Fibroblast of skin of back (primary cell): ENCODE results near the gene CACNA1A.
"Not testable (repeated sequence)": the region's sequence is repeated elsewhere in the genome, so short reads cannot be mapped to it uniquely, and the experiment has no call there.

Source experiments
- DNase-seq: peaks from one replicate; pipeline ENCODE4 v3.0.0-alpha.2; 2013

The CACNA1A gene

GRCh38 chr19:13427273-13428051, 78.8 kb downstream of the CACNA1A start:
- no peak for DNase-seq

DNA sequence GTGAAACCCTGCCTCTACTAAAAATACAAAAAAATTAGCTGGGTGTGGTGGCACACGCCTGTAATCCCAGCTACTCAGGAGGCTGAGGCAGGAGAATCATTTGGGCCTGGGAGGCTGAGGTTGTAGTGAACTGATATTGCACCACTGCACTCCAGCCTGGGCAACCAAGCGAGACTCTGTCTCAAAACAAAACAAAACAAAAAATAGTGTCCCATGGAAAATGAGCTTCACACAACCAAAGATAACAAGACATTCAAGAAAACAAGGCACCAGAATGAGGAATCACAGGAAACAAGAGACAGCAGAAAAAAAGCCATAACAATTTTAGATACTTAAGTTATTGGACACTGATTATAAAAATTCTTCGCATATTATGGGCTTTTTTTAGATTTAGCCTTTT, 80.4 kb downstream of the CACNA1A start:
- not testable (repeated sequence) for DNase-seq

GRCh38 chr19:13425151-13425550, 81.1 kb downstream of the CACNA1A start:
- no peak for DNase-seq

DNA sequence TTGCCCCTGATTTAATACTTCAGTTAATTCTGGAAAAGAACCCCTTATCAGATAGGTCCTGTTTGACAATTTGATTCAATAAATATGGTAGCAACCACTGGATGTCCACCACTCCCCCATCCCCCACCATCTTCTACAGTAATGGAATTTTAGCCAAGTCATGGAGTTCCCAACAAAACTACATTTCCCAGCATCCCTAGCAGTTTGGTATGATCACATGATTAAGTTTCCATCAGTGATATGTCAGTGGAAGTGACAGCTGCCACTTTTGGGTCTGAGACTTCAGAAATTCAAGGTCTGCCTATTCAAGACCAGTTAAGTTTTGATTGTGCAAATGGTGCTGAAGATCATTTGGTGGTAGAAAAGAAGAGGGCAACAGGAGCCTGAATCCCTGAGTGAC, 85.5 kb downstream of the CACNA1A start:
- no peak for DNase-seq

- DNase-seq, result no peak
Observed at GRCh38 chr19:13417054-13417453, 89.2 kb downstream of the CACNA1A start.

- DNase-seq, result no peak
Observed at GRCh38 chr19:13411899-13412298, 94.4 kb downstream of the CACNA1A start.

- no peak for DNase-seq
Observed at GRCh38 chr19:13410946-13411345, 95.3 kb downstream of the CACNA1A start.

DNA sequence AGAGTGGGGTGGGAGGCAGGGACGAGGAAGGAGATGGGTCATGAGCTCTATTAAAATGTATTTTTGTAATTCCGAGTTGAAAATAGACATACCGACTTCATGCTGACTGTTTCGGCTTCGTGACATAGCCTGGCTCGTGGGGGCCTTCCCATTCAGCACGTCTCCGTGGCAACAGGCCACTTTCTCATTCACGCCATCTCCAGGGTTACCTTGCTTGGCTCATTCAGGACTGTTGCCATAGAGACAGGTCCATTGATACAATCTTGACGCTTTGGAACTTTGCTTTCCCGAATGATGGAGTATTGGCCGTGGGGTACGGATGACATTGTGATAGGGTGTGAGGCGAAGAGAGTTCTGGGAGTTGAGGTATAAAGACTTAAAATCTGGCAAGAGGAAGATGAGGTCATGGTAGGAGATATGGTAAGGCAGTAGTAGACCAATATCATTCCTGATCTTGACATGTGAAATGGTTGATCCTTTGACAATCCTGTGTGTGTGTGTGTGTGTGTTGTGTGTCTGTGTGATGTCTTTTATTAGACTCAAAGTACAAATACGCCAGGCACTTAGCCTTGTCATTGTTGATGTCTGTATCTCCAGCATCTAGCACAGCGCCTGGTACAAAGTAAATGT, 97.3 kb downstream of the CACNA1A start:
- DNase-seq, result no peak

GRCh38 chr19:13404236-13404635, 102.0 kb downstream of the CACNA1A start:
- no peak for DNase-seq

DNA sequence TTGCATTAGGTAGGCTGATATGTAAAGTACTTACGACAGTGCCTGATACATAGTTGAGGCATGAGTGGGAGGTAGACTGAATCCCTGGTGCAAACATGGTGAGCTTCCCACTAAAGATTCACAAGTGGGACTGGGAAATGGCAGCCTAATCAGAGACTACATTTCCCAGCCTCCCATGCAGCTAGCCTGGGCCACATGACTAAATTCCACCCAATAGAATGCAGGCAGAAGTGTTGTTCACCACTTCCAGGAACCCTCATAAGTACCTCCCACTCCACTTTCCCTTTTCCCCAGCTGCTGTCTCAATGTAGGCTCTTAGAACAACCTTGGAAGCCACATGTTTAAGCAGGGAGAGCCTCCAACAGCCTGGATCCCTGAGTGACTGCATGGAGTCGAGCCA, 104.9 kb downstream of the CACNA1A start:
- DNase-seq, result peak; percentile 19

GRCh38 chr19:13400296-13400695, 106.0 kb downstream of the CACNA1A start:
- no peak for DNase-seq

- no peak for DNase-seq
Observed at GRCh38 chr19:13399746-13400145, 106.5 kb downstream of the CACNA1A start.

DNA sequence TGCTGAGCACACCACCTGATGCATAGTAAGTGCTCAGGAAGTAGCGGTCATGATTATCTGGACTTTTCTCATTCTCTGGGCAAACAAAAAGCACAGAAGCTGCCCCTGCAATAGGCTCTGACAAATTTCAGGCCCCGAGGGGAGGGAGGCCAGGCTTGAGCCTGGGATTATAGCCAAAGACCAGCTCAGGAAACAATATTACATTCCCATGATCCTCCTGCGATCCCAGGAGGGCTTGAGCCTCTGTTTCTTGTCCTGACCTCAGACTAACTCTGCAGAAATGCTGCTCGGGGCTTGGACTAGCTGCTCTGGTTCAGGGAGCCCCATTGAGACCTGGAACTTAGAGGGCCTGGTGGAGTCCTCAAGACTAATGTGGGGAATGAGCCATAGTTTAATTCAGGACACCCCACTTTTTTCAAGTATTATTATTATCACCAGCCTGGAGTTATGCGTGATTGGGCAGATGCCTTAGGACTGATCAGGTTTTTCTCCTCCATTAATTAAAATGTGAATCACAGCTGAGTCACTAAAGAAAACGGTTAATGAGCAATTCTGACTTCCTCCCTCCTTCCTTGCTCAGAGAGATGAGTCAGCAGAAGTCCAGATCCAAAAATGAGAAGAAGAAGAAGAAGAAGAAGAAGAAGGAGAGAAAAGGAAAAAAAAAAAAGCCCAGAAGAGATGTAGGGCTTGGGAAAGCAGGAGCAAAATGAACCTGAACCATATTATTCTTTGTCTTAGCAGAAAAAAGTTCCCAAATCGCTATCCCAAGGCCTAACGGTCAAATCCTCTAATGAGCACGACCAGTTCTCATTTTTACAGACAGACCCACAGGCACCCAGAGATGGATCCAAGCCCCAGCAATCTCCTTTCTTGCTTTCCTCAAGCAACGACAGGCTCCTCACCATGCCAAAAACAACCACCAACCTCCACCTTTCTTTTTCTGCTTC, 107.2 kb downstream of the CACNA1A start:
- peak; percentile 91 for DNase-seq

DNA sequence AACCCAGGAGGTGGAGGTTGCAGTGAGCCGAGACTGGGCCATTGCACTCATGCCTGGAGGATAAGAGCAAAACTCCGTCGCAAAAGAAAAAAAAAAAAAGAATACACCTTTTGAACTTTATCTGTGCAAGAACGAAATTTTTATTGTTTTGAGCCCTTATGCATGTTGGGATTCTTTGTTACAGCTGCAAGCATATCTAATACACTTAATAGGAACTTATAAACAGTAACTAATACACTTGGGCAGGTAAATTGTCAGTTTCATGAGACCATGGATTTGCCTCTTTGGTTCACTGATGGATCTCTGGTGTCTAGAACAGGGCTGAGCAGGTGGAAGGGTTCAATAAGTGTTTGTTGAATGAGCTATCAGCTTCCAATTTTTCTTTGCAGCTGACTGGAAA, 108.1 kb downstream of the CACNA1A start:
- no peak for DNase-seq

- peak; percentile 55 for DNase-seq
Observed at GRCh38 chr19:13396250-13397080, 109.8 kb downstream of the CACNA1A start.

GRCh38 chr19:13382633-13382938, 123.7 kb downstream of the CACNA1A start:
- no peak for DNase-seq

- DNase-seq, result no peak
Observed at GRCh38 chr19:13381827-13382632, 124.2 kb downstream of the CACNA1A start.

DNA sequence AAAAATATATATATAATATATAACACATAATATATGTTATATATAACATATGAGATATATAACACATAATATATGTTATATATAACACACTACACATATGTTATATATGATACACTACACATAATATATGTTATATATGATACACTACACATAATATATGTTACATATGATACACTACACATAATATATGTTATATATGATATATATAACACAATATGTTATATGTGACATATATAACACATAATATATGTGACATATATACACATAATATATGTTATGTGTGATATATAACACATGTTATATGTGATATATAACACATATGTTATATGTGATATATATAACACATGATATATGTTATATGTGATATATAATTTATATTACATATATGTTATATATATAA, 129.7 kb downstream of the CACNA1A start:
- no peak for DNase-seq

DNA sequence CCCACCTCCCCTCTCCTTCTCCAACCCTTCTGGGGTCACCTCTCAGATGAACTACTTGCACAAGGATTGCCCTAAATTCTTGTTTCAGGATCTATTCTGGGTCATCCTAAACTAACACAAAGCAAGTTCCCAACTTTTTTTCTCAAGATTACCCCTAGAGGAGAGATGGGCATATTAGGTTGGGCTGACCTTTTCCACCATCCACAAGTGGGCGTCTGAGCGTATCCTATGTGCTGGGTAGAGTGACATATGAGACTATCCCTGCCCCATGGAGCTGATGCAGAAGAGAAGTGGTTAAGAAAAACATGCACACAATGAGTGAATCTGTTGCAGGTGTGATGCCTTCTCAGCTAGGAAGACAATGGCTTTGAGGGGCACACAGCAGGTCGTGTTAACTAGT, 132.7 kb downstream of the CACNA1A start:
- DNase-seq, result no peak

- DNase-seq, result no peak
Observed at GRCh38 chr19:13370948-13371347, 135.3 kb downstream of the CACNA1A start.

DNA sequence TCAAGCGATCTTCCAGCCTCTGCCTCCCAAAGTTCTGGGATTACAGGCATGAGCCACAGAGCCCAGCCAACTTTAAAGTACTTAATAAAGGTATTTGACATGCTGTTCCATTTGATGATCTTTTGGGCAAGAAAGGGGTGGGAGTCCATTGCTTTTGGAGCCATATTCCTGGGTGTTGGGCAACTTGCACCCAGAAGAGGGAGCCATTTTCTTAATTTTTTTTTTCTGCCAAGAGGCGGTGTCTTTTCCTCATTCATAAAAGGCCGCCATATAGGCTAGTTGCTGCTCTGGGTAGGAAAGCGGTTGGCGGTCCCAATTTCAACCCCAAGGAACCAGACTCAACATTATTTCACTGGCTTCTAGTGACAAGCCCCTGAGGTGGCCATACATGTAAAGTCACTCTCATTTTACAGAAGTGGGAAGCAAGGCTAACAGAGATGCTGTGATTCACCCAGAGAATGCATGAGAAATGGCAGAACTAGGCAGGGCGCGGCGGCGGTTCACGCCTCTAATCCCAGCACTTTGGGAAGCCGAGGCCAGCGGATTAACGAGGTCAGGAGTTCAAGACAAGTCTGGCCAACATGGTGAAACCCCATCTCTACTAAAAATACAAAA, 139.6 kb downstream of the CACNA1A start:
- peak; percentile 21 for DNase-seq
